CD4-positive, alpha-beta T cell treated with Interleukin-15 for 4 hours (primary cell): ENCODE data around the gene TK1.

ENCODE experiments used
- DNase-seq: peaks from one replicate; pipeline ENCODE4 v3.0.0-alpha.2; 2020; ENCODE audit warnings: low spot score

The TK1 gene

DNA sequence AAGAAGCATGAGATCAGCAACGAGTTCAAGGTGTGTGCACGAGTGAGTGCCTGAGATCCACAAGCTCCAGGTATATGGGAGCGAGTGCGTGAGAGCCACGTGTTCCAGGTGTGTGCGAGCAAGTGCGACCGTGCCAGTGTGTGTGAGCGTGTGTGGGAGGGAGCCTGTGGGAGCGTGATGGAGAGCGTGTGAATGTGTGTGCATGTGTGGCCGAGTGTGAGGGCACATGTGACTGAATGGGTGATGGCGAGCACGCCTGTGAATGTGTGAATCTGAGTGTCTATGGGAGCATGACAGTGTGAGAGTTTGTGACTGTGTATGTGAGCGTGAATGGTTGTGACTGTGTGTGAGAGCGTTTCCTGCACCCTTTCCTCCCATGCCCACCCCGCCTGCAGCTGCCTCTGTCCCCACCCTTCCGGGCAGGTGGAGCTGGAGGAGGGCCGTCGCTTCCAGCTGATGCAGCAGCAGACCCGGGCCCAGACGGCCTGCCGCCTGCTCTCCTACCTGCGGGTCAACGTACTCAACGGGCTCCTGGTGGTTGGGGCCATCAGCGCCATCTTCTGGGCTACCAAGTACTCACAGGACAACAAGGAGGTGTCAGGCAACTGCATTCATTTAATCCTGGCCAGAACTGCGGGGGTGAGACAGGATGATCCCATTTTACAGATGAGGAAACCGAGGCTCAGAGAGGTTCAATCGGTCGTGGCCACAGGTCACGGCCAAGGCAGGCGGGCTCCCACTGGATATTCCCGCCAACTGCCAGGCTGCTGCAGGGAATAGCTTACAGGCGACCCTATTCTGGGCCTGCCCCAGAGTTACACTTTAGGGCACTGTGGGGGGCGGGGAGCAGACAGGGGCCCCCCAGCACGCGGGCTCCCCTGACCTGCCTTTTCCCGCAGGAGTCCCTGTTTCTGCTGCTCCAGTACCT lies 52.6 kb downstream of the TK1 start:
- peak; percentile 88 for DNase-seq

DNA sequence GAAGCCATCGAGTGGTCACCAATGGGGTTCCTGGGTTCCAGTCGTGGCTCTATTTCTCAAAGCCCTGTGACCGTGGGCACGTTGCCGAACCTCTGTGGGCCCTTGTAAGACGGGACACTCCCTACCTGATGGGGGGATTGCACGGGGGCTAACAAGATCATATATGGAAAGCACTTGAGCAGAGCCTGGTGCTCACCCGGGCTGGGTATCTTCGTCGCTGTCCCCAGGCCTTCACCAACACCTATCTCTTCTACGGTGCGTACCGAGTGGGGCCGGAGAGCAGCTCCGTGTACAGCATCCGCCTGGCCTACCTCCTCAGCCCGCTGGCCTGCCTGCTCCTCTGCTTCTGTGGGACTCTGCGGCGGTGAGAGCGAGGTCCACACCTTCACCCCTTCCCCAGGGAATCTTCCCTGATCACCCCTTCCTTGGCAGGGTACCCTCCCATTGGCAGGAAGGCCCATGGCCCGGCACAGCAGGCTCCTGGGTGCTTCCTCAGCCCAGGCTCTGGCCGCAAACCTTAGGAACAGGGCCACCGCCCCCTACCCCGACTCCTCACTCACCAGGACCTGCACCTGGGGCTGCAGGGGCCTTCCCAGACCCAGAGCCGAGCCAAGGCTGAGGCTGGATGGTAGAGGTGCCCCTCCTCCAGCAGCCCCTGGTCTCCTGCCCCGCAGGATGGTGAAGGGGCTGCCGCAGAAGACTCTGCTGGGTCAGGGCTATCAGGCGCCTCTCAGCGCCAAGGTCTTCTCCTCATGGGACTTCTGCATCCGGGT lies 53.5 kb downstream of the TK1 start:
- no peak for DNase-seq

GRCh38 chr17:78132767-78133178 lies 54.1 kb downstream of the TK1 start:
- no peak for DNase-seq

GRCh38 chr17:78132084-78132676 lies 54.7 kb downstream of the TK1 start:
- peak; percentile 65 for DNase-seq

- peak; percentile 46 for DNase-seq
Observed at GRCh38 chr17:78131172-78132083, 55.4 kb downstream of the TK1 start.

DNA sequence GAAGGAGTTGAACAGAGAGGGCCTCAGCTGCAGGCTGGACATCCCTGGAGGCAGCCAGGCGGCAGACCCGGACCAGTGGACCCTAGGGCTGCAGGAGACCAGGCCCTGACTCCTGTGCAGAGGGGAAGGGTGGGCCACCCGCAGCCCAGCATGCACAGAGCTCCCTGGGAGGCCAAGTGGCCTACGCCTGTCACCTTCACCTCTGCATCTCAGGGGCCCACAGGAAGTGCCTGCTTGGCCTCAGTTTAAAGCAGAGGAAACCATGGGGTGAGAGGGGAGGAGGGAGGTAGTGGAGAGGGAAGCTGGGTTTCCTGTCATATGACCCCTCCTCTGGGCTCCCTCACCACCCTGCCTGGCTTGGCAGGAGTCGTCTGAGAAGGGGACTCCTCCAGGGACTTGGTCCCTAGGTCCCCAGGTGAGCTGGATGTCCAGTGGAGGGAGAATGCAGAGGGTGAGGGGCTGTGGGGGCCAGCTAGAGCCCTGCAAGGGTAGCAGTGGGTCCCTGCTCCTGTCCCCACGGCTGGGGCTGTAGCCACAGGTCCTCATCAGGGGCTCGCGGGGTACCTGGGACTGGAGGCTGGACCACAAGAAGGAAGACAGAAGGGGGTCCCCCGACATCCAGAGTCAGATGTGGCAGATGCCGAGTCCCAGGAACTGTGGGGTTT lies 56.3 kb downstream of the TK1 start, which contains the start of gene TMC8:
TSS of gene TMC8 (plus strand) at position 335 of the 665 bp plus-strand sequence. CDS start 818 bp downstream, outside the sequence.
- DNase-seq, result peak; percentile 82

DNA sequence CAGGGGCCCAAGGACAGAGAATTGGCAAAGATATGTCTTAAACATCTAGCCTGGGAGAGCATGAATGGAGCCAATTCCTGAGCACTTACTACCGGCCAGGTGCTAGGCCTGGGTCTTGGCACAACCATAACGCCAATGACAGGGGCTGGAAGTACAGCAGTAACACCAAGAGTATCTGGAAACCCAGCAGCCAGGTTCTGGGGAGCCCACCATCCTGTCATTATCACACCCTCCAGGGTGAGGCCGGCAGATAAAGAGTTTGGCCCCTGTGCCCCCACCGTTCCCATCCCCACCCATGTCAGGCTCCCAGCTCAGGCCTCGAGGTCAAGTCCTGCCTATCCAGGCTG lies 56.8 kb downstream of the TK1 start:
- DNase-seq, result no peak

DNA sequence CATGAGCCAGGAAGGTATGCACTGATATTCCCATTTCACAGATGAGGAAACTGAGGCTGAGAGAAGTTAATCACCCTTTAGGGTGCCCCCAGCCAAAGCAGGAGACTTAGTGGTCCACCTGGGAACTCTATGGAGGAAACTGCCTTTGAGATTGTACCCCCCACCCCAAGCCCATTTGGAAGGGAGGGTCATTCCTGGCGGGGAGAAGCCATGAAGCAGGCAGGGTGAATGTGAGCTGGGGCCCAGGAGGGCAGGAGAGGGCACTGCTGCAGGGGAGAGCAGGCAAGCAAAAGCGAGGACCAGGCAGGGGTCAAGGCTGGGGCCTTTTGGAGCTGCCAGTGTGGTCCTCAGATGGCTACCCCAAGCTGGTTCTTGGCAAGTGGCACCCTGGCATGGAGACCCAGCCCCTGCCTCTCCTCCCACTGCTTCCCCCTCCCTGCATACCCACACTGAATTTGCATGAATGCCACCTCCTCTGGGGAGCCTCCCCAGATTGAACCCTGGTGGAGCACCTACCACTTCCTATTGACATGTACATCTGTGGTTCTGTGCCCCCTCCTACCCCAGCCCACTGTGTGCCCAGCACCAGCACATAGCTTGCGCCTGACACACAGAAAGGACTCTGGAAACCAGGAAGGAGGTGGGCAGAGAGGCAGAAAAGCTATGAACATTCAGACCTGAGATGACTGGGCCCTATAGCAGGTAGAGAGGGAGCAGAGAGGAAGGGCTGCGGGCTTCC lies 57.3 kb downstream of the TK1 start:
- peak; percentile 49 for DNase-seq

DNA sequence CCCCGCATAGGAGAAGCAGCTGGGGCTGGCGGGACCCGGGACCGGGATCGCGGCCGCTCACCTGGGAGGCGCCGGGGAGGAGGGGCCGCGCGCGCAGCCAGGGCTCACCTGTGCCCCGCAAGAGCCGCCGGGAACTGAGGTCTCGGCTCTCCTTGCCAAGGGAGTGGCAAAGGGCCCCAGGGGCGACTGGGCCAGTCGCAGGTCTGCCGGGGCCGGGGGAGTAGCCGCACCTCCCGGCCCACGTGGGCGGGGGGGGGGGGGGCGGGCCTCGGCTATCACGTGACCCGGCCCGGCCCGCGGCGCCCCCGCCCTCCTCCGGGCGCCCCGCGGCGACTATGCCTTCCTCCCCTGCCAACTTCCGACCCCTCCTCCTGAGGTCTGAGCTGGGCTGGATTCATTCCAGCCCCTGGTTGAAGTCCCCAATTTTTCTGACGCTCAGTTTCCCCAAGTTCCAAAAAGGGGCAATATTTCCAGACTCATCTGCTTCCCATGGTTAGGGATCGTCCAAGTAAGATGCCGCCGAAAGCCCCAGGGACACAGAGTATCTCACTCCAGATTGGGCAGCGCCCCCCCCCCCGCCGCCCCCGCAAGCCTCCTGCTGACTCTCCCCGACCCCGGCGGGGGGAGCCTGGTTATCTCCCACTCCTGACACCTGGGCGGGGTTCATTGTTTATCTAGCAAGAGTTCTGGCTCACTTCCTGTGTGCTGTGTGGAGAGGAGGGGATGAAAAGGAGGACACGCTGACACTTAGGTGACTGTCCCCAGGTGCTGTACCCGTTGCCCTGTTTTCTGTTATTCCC lies 58.1 kb downstream of the TK1 start, which contains the start of gene TMC6:
TSS of gene TMC6 (minus strand) at position 205 of the 800 bp plus-strand sequence. CDS start 1,923 bp downstream, outside the sequence.
- DNase-seq, result peak; percentile 76

GRCh38 chr17:78127888-78128550 lies 58.8 kb downstream of the TK1 start:
- DNase-seq, result no peak

DNA sequence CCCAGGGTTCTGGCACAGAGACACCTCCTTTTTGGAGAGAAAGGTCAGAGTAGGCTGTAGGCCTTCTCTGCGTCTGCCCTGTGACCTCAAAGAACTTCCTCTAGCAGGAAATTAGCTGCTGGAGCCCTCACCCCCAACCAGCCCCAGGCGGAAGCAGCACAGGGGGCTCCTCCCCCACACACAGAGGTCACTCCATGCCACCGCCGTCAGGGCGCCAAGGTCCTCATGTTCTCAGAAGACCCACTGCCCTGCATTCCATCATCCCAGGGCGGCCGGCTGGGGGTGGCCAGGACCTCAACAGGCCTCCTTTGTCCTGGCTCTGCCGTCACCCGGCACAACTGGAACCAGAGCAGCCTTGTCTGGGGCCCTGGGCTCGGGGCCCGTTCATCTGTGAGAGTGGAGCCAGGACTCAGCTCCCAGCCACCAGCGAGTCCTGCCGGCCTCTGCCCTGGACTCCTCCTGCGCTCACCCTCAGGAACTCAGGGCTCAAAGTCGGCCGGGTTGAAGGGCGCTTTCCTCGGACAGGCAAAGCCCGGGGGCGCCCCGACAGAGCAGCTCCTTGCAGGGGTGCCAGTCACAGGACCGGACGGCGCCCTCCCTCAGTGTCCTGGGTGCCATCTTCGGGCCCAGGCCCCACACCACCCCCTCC lies 59.5 kb downstream of the TK1 start:
- DNase-seq, result peak; percentile 74

- no peak for DNase-seq
Observed at GRCh38 chr17:78126895-78127238, 60.0 kb downstream of the TK1 start.

- no peak for DNase-seq
Observed at GRCh38 chr17:78125976-78126894, 60.6 kb downstream of the TK1 start.

GRCh38 chr17:78125138-78125913 lies 61.5 kb downstream of the TK1 start:
- DNase-seq, result no peak

DNA sequence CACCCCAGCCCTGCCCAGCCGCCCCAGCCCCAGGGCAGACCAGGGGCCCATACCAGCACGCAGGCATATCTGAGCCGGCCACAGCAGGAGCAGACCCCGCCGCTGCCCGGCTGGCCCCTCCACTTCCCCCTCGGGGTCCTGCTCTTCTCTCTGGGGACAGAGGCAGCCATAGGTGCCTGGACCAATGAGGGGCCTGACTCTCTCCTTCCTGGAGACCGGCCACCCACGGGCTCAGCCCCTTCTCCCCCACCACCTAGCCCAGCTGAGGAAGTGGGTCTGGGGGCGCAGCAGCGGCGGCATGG lies 62.1 kb downstream of the TK1 start:
- no peak for DNase-seq
